Motor neuron (in vitro differentiated cells): ENCODE data around the gene MMS22L. TPM values are rescaled to one million over a fixed set of nuclear protein-coding genes. Genes with fewer than 3 reads are reported as not detected.

Experiments used
- ATAC-seq, 8 experiments: fragments of 200-7000 bp; cut with Tn5 transposase; replicated peaks in 6 of 8; 2 replicates each; pipeline ENCODE4 v1.8.0; 2021; ENCODE audit warnings: mild to moderate bottlenecking in 8 of 8, moderate library complexity in 8 of 8
- H3K27ac ChIP-seq, 2 donors: fragments of 250-450 bp; sonication (Bioruptor Pico); 2 replicates each; pipeline ENCODE4 v1.9.0; 2021; ENCODE audit warnings: antibody characterized with exemption in 2 of 2, mild to moderate bottlenecking in 2 of 2, moderate library complexity in 1 of 2
- H3K4me1 ChIP-seq, 2 donors: fragments of 250-450 bp; sonication (Bioruptor Pico); replicated peaks in 1 of 2; 2 replicates each; pipeline ENCODE4 v1.6.1; 2021; ENCODE audit warnings: antibody characterized with exemption in 2 of 2, mild to moderate bottlenecking in 2 of 2, moderate library complexity in 1 of 2
- H3K4me3 ChIP-seq, 5 donors: fragments of 250-450 bp; sonication (Bioruptor Pico); 2 replicates each; pipeline ENCODE4 v1.9.0; 2021; ENCODE audit warnings: antibody characterized with exemption in 5 of 5, mild to moderate bottlenecking in 5 of 5, moderate library complexity in 4 of 5
- WGBS, 10 experiments: fragments of 450-650 bp; shearing (Covaris generic); methylation state at CpG; one replicate each; pipeline ENCODE4 v1.0.0; 2022; 5-methylcytosine and 5-hydroxymethylcytosine counted together
- in situ Hi-C, 9 experiments: fragments of 400-800 bp; cut with MboI; loops; one replicate each; pipeline ENCODE4 v1.15.0; 2021; ENCODE audit warnings: low sequenced_read_pairs in 9 of 9, low pct_unique_long_range_greater_than_20kb in 2 of 9; ENCODE audit not compliant: unreplicated experiment in 9 of 9
- total RNA-seq, 8 experiments: library from RNA; unstranded; fragments of 300-600 nt; gene quantifications; 2 replicates each; pipeline versions ENCODE4 v1.2.3 to v1.2.4, GENCODE V29; 2022

MMS22L gene, protein sequence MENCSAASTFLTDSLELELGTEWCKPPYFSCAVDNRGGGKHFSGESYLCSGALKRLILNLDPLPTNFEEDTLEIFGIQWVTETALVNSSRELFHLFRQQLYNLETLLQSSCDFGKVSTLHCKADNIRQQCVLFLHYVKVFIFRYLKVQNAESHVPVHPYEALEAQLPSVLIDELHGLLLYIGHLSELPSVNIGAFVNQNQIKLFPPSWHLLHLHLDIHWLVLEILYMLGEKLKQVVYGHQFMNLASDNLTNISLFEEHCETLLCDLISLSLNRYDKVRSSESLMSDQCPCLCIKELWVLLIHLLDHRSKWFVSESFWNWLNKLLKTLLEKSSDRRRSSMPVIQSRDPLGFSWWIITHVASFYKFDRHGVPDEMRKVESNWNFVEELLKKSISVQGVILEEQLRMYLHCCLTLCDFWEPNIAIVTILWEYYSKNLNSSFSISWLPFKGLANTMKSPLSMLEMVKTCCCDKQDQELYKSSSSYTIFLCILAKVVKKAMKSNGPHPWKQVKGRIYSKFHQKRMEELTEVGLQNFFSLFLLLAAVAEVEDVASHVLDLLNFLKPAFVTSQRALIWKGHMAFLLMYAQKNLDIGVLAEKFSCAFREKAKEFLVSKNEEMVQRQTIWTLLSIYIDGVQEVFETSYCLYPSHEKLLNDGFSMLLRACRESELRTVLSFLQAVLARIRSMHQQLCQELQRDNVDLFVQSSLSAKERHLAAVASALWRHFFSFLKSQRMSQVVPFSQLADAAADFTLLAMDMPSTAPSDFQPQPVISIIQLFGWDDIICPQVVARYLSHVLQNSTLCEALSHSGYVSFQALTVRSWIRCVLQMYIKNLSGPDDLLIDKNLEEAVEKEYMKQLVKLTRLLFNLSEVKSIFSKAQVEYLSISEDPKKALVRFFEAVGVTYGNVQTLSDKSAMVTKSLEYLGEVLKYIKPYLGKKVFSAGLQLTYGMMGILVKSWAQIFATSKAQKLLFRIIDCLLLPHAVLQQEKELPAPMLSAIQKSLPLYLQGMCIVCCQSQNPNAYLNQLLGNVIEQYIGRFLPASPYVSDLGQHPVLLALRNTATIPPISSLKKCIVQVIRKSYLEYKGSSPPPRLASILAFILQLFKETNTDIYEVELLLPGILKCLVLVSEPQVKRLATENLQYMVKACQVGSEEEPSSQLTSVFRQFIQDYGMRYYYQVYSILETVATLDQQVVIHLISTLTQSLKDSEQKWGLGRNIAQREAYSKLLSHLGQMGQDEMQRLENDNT
- 10 to 100 TPM in 3 of 8 experiments, 1 to 10 TPM in 5; 2.4 to 22.2 (median 5.9) TPM for total RNA-seq

GRCh38 chr6:97282726-97283617 is at the start of gene MMS22L:
TSS of gene MMS22L (minus strand) at chr6:97283216. CDS start at chr6:97282477, 739 bp downstream.
- Histone ChIP-seq H3K27ac (no peak within 1 kb of the TSS), H3K4me1 (peaks cover 0 to 14% of the 10 kb centered on the region in 2 donors), H3K4me3 (peak within 1 kb of the TSS; percentile 57 to 91 (median 70))
- ATAC-seq, result peak; percentile 96 to 99 (median 98)
- in situ Hi-C loops, result no loop called here
- 0 to 5% (median 0%) methylated on average over 2 to 40 of the region's 67 CpGs; no CpG with 5 or more reads in 1 of the 10 experiments for WGBS, 10 experiments

DNA sequence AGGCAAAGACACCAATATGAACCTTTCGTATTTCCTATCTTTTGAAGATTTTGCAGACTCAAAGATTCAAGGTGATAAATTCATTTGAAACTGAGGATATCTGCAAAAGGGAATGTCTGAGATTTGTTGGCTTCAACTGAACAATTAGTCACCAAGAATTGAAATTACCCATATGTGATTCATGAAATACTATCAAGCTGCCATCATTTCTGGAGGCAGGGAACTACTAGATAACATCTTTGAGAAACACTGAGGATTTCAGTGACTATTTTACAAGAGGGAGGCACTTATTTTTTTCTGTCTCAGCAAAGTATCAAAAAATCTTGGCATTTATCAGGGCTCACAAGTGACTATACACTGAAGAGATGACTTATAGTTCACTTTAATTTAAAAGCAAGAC is 39.8 kb upstream of the MMS22L start:
- Histone ChIP-seq H3K27ac (no peak overlapping the region), H3K4me1 (no peaks in the 10 kb centered on the region), H3K4me3 (no peak overlapping the region)
- in situ Hi-C loops, result no loop called here
- WGBS, 10 experiments, result 13 to 100% (median 84%) methylated on average over 1 of the region's 1 CpG; no CpG with 5 or more reads in 4 of the 10 experiments
- ATAC-seq, result no peak

- 40 to 100% (median 100%) methylated on average over 1 of the region's 1 CpG; no CpG with 5 or more reads in 6 of the 10 experiments for WGBS, 10 experiments
Observed at GRCh38 chr6:97322226-97322625, 39.2 kb upstream of the MMS22L start.

GRCh38 chr6:97316978-97317377 is 34.0 kb upstream of the MMS22L start:
- peak in 2 of 8 experiments; percentile 41 to 61 for ATAC-seq
- Histone ChIP-seq H3K4me1 (no peaks in the 10 kb centered on the region), H3K27ac (no peak overlapping the region), H3K4me3 (no peak overlapping the region)
- in situ Hi-C loops, result no loop called here

More at GRCh38 chr6:97322226-97322625, 39.2 kb upstream of the MMS22L start:
- Histone ChIP-seq H3K4me3 (no peak overlapping the region), H3K4me1 (no peaks in the 10 kb centered on the region), H3K27ac (no peak overlapping the region)
- ATAC-seq, result no peak
- in situ Hi-C loops, result no loop called here

DNA sequence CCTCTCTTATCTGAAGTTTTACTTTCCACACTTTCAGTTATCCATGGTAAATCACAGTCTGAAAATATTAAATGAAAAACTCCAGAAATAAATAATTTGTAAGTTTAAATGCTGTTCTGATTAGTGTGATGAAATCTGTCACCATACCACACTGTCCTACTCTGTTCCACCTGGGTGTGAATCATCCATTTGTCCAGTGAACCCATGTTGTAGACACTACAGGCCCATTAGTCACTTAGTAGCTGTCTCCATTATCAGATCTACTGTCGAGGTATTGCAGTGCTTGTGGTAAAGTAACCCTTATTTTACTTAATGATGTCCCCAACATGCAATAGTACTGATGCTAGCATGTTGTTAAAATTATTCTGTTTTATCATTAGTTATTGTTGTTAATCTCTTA is 29.2 kb upstream of the MMS22L start:
- 0 to 90% (median 53%) methylated on average over 1 of the region's 1 CpG; no CpG with 5 or more reads in 2 of the 10 experiments for WGBS, 10 experiments
- Histone ChIP-seq H3K4me1 (peaks cover 0 to 3% of the 10 kb centered on the region in 2 donors), H3K4me3 (no peak overlapping the region), H3K27ac (no peak overlapping the region)
- in situ Hi-C loops, result no loop called here
- ATAC-seq, result no peak

GRCh38 chr6:97306544-97307320 is 23.7 kb upstream of the MMS22L start:
- peak overlapping the region in 3 of 5 donors; percentile 21 to 38 (median 30) for H3K4me3 ChIP-seq
- ATAC-seq, result peak in 6 of 8 experiments; percentile 61 to 85 (median 82)
- in situ Hi-C loops, result no loop called here
- no peak overlapping the region for H3K27ac ChIP-seq
- peaks cover 0 to 18% of the 10 kb centered on the region in 2 donors for H3K4me1 ChIP-seq
- WGBS, 10 experiments, result 0 to 50% (median 26%) methylated on average over 1 of the region's 1 CpG; no CpG with 5 or more reads in 2 of the 10 experiments

DNA sequence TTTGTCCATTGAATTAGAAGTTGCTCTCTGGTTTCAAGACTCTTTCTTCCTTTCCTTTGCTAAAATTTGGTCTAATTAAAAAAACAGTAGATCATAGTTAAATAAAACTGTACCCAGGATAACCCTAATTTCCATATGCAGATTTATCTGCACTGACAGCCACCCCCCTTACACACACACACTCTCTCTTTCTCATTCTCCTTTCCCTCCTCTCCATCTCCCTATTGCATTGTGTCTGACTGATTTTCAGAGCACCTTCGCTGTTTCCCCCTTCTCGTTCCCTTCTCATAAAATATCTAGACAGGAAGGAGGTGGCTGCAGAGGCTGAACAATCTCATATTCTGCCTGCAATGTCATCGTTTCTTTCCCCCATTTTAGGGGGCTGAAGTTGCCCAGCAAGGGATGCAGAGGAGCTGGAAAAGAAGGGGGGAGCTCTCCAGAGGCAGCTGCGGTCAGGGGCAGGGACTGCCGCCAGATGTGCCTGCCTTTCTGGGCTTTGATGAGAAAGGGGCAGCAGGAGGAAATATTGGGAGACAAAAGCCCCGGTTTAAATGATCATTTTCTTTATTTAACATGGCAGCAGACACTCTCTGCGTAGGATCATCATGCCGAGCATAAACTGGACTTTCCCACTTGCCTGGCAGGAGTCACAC is 22.5 kb upstream of the MMS22L start:
- in situ Hi-C loops, result no loop called here
- H3K4me1 ChIP-seq, result peaks cover 0 to 18% of the 10 kb centered on the region in 2 donors
- WGBS, 10 experiments, result 0 to 20% (median 8%) methylated on average over 1 to 7 of the region's 8 CpGs; no CpG with 5 or more reads in 2 of the 10 experiments
- H3K4me3 ChIP-seq, result peak overlapping the region in 4 of 5 donors; percentile 21 to 38 (median 30)
- H3K27ac ChIP-seq, result peak overlapping the region in 1 of 2 donors; percentile 5
- peak; percentile 17 to 54 (median 44) for ATAC-seq

GRCh38 chr6:97304701-97305100 is 21.7 kb upstream of the MMS22L start:
- in situ Hi-C loops, result no loop called here
- ATAC-seq, result no peak
- WGBS, 10 experiments, result 29 to 100% (median 89%) methylated on average over 1 to 2 of the region's 2 CpGs; no CpG with 5 or more reads in 3 of the 10 experiments

DNA sequence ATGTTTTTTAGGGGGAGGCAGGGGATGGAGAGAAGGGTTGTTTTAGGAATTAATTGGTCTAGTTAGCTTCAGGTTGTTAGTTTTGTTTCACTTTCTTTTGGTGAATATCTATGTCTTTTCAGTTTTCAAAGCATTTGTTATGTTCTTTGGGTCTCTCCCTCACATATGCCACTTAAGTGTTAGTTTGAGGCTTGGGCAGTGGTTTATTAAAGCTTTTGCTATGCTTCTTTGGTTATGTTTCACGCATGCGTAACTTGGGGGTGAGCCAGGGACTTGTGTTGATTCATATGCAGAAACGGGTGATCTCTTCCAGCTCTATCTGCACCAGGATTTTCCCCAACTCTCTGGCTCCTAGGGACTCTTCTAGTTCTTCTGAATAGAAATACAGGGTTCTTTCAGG is 11.4 kb upstream of the MMS22L start:
- Histone ChIP-seq H3K4me3 (no peak overlapping the region), H3K27ac (no peak overlapping the region), H3K4me1 (no peaks in the 10 kb centered on the region)
- ATAC-seq, result peak in 1 of 8 experiments; percentile 44
- in situ Hi-C loops, result no loop called here
- 0 to 78% (median 54%) methylated on average over 1 to 3 of the region's 3 CpGs; no CpG with 5 or more reads in 1 of the 10 experiments for WGBS, 10 experiments

More at GRCh38 chr6:97304701-97305100, 21.7 kb upstream of the MMS22L start:
- H3K4me3 ChIP-seq, result no peak overlapping the region
- no peak overlapping the region for H3K27ac ChIP-seq
- peaks cover 0 to 18% of the 10 kb centered on the region in 2 donors for H3K4me1 ChIP-seq

DNA sequence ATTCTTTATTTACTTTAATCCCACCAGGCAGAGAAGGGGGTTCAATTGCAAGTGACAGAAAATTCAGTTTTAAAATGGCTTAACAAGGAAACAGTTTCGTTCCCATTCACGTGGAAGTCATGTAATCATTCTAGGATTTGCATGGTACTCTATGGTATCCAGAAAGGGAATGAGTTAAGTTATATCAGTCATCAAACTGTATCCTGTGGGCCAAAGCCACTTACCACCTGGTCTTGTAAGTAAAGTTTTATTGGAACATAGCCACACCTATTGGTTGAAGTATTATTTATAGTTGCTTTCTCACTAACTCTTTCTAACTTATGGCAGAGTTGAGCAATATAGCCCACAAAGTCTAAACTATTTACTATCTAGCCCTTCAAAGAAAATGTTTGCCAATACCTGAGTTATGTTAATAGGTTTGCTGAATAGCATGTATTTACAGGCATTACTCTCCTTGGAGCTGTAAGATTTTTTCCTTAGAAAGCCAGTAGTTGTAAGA is 10.2 kb upstream of the MMS22L start:
- in situ Hi-C loops, result no loop called here
- ATAC-seq, result no peak
- no peak overlapping the region for H3K27ac ChIP-seq
- 8 to 100% (median 77%) methylated on average over 2 of the region's 2 CpGs; no CpG with 5 or more reads in 2 of the 10 experiments for WGBS, 10 experiments
- no peak overlapping the region for H3K4me3 ChIP-seq
- no peaks in the 10 kb centered on the region for H3K4me1 ChIP-seq
